H1 (cell line): ENCODE measurements around the gene PSMC2. TPM values are rescaled to one million over a fixed set of nuclear protein-coding genes. Genes with fewer than 3 reads are reported as not detected.

Experiments used
- CTCF ChIA-PET: fragments of 300-600 bp; sonication (Branson Sonifier 250); formaldehyde crosslinking; loops from one replicate; lab custom pipeline; 2021; ENCODE audit not compliant: partially characterized antibody; lab: Charles Lee
- POLR2A ChIA-PET: fragments of 300-600 bp; sonication (Branson Sonifier 250); formaldehyde crosslinking; loops from one replicate; lab custom pipeline; 2021; ENCODE audit warnings: inconsistent platforms; ENCODE audit not compliant: partially characterized antibody; lab: Charles Lee
- DNase-seq, 2 experiments: peaks; one replicate each; pipeline versions ENCODE4 v3.0.0 to v3.0.0-alpha.2; 2010 to 2022; ENCODE audit warnings: low spot score in 2 of 2, low read depth in 1 of 2, mixed read lengths in 1 of 2
- FAIRE-seq: peaks from 2 replicates; lab custom pipeline; 2011; peaks lifted over from hg19 to GRCh38; lab: Jason Lieb, UNC
- H2AFZ ChIP-seq: 2 replicates; pipeline ENCODE4 v1.8.1; 2012; ENCODE audit warnings: low read length, inconsistent platforms
- H2AK5ac ChIP-seq: 2 replicates; pipeline ENCODE4 v1.6.1; 2013; ENCODE audit warnings: low read depth, low read length
- H2BK120ac ChIP-seq: replicated peaks from 2 replicates; pipeline ENCODE3; 2013; ENCODE audit warnings: low read depth, low read length, inconsistent platforms
- H2BK12ac ChIP-seq: 2 replicates; pipeline ENCODE4 v1.6.1; 2013; ENCODE audit warnings: low read depth, low read length
- H2BK15ac ChIP-seq: 2 replicates; pipeline ENCODE4 v1.6.1; 2013; ENCODE audit warnings: low read length
- H2BK20ac ChIP-seq: 2 replicates; pipeline ENCODE4 v1.6.1; 2013; ENCODE audit warnings: low read length
- H2BK5ac ChIP-seq: 2 replicates; pipeline ENCODE4 v1.6.1; 2013; ENCODE audit warnings: low read depth, low read length
- H3K14ac ChIP-seq: 2 replicates; pipeline ENCODE4 v1.6.1; 2013; ENCODE audit warnings: inconsistent platforms; ENCODE audit not compliant: insufficient read length
- H3K18ac ChIP-seq: 2 replicates; pipeline ENCODE4 v1.6.1; 2013; ENCODE audit warnings: low read length; ENCODE audit errors: extremely low read depth
- H3K23ac ChIP-seq: 2 replicates; pipeline ENCODE4 v1.6.1; 2013; ENCODE audit warnings: inconsistent platforms; ENCODE audit not compliant: insufficient read length
- H3K23me2 ChIP-seq: 2 replicates; pipeline ENCODE4 v1.6.1; 2013; ENCODE audit warnings: low read depth, low read length
- H3K27ac ChIP-seq: 2 replicates; pipeline ENCODE4 v1.6.1; 2011; ENCODE audit warnings: low read depth, low read length, inconsistent platforms
- H3K27me3 ChIP-seq, 4 experiments: replicated peaks in 1 of 4; 1 replicate in 1 of 4; 2 replicates in 3 of 4; pipeline versions ENCODE4 v1.6.1 to v1.8.1; 2011 to 2013; ENCODE audit warnings: low read length in 3 of 4, mild to moderate bottlenecking in 3 of 4, inconsistent platforms in 2 of 4, mixed read lengths in 2 of 4, moderate library complexity in 1 of 4; ENCODE audit not compliant: control insufficient read depth in 3 of 4, insufficient read depth in 3 of 4; ENCODE audit errors: extremely low read depth in 1 of 4
- H3K36me3 ChIP-seq, 4 experiments: 2 replicates each; pipeline versions ENCODE4 v1.6.1 to v1.8.1; 2011 to 2013; ENCODE audit warnings: mild to moderate bottlenecking in 4 of 4, low read length in 3 of 4, moderate library complexity in 2 of 4, control low read depth in 1 of 4, inconsistent platforms in 1 of 4; ENCODE audit not compliant: insufficient read depth in 4 of 4, control insufficient read depth in 2 of 4
- H3K4ac ChIP-seq: replicated peaks from 2 replicates; pipeline ENCODE3; 2013; ENCODE audit warnings: low read length, low read depth, mixed read lengths, inconsistent platforms; ENCODE audit not compliant: insufficient read length
- H3K4me1 ChIP-seq, 4 experiments: replicated peaks in 1 of 4; 1 replicate in 1 of 4; 2 replicates in 3 of 4; pipeline versions ENCODE4 v1.6.1 to v1.8.1; 2011 to 2013; ENCODE audit warnings: low read length in 3 of 4, inconsistent platforms in 2 of 4, mixed read lengths in 1 of 4; ENCODE audit not compliant: insufficient read depth in 4 of 4, control insufficient read depth in 3 of 4
- H3K4me2 ChIP-seq, 2 experiments: 2 replicates each; pipeline versions ENCODE4 v1.6.1 to v1.8.1; 2011 to 2013; ENCODE audit warnings: low read depth in 2 of 2, low read length in 2 of 2, control low read depth in 1 of 2, inconsistent platforms in 1 of 2, mild to moderate bottlenecking in 1 of 2; ENCODE audit not compliant: insufficient read depth in 1 of 2
- H3K4me3 ChIP-seq, 4 experiments: fragments of 200-600, 300-600 bp in 1 of 4; sonication (generic), shearing (Covaris generic), sonication (Bioruptor Twin) in 1 of 4; 2 replicates each; pipeline versions ENCODE4 v1.5.1 to v1.8.1; 2011 to 2016; ENCODE audit warnings: low read length in 4 of 4, low read depth in 3 of 4, control low read depth in 2 of 4, inconsistent platforms in 2 of 4, mild to moderate bottlenecking in 2 of 4, mixed read lengths in 1 of 4, moderate library complexity in 1 of 4; ENCODE audit not compliant: insufficient read depth in 2 of 4; ENCODE audit errors: extremely low read depth in 1 of 4
- H3K56ac ChIP-seq: replicated peaks from 2 replicates; pipeline ENCODE3; 2013; ENCODE audit warnings: low read depth, mild to moderate bottlenecking, mixed read lengths, low read length, inconsistent platforms; ENCODE audit not compliant: insufficient read length
- H3K79me1 ChIP-seq: 2 replicates; pipeline ENCODE4 v1.6.1; 2013; ENCODE audit warnings: low read depth, low read length, control low read depth
- H3K79me2 ChIP-seq, 2 experiments: 2 replicates each; pipeline versions ENCODE4 v1.6.1 to v1.8.1; 2012 to 2013; ENCODE audit warnings: low read length in 2 of 2, mild to moderate bottlenecking in 2 of 2, inconsistent platforms in 1 of 2; ENCODE audit not compliant: insufficient read depth in 2 of 2, control insufficient read depth in 1 of 2
- H3K9ac ChIP-seq, 4 experiments: replicated peaks in 1 of 4; 1 replicate in 1 of 4; 2 replicates in 3 of 4; pipeline versions ENCODE4 v1.6.1 to v1.8.1; 2011 to 2013; ENCODE audit warnings: low read depth in 3 of 4, low read length in 3 of 4, control low read depth in 2 of 4, mild to moderate bottlenecking in 2 of 4, moderate library complexity in 2 of 4, inconsistent platforms in 1 of 4; ENCODE audit errors: extremely low read depth in 1 of 4
- H3K9me3 ChIP-seq, 2 experiments: 2 replicates each; pipeline versions ENCODE4 v1.6.1 to v1.8.1; 2012 to 2013; ENCODE audit warnings: mild to moderate bottlenecking in 2 of 2, moderate library complexity in 2 of 2, control low read depth in 1 of 2, inconsistent platforms in 1 of 2, low read depth in 1 of 2, low read length in 1 of 2, mixed read lengths in 1 of 2; ENCODE audit not compliant: insufficient read depth in 2 of 2
- H4K20me1 ChIP-seq, 2 experiments: replicated peaks in 1 of 2; 2 replicates each; pipeline versions ENCODE3 to v1.8.1; 2011 to 2013; ENCODE audit warnings: inconsistent platforms in 2 of 2, low read length in 2 of 2, mild to moderate bottlenecking in 1 of 2; ENCODE audit not compliant: insufficient read depth in 2 of 2, control insufficient read depth in 1 of 2
- H4K5ac ChIP-seq: 2 replicates; pipeline ENCODE4 v1.6.1; 2013; ENCODE audit warnings: low read length, low read depth, mixed read lengths, inconsistent platforms; ENCODE audit not compliant: insufficient read length
- H4K8ac ChIP-seq: 2 replicates; pipeline ENCODE4 v1.8.0; 2013; ENCODE audit warnings: mild to moderate bottlenecking, moderate library complexity, low read length, inconsistent platforms; ENCODE audit not compliant: insufficient read depth; ENCODE audit errors: extremely low read depth
- H4K91ac ChIP-seq: replicated peaks from 2 replicates; pipeline ENCODE3; 2013; ENCODE audit warnings: low read length, mixed read lengths, inconsistent platforms; ENCODE audit not compliant: insufficient read length
- EGR1 ChIP-seq: IDR thresholded peaks from 2 replicates; pipeline ENCODE4 v1.6.1; 2011; ENCODE audit warnings: low read depth, low read length, borderline replicate concordance
- RBBP5 ChIP-seq: IDR thresholded peaks from 2 replicates; pipeline ENCODE4 v1.7.1; 2012; ENCODE audit warnings: low read depth, mild to moderate bottlenecking, inconsistent platforms, low read length, moderate library complexity, borderline replicate concordance
- WGBS, 2 experiments: shearing (Covaris generic) in 1 of 2; methylation state at CpG; one replicate each; pipeline versions ENCODE4 v1.1.6 to v1.1.7; 2013 to 2015; ENCODE audit warnings: low lambda C conversion rate in 2 of 2, mixed read lengths in 2 of 2, inconsistent platforms in 1 of 2, low coverage in 1 of 2, missing lambda C conversion rate in 1 of 2; ENCODE audit not compliant: insufficient replicate concordance in 2 of 2, insufficient coverage in 1 of 2, insufficient read length in 1 of 2; ENCODE audit errors: extremely low coverage in 1 of 2, missing lambda C conversion rate in 1 of 2; 5-methylcytosine and 5-hydroxymethylcytosine counted together
- polyA plus RNA-seq, 7 experiments: library from polyadenylated mRNA; depleted of rRNA in 3 of 7; stranded (reverse) in 5 of 7; unstranded in 2 of 7; fragments of >200 nt in 5 of 7; fragments of 200-250 nt in 2 of 7; gene quantifications; 1 replicate in 5 of 7; 2 replicates in 1 of 7; 4 replicates in 1 of 7; pipeline versions ENCODE4 v1.2.1 to v1.2.3, GENCODE V29; 2011 to 2013; ENCODE audit warnings: missing spikeins in 2 of 7, mixed read lengths in 2 of 7
- total RNA-seq: library from RNA; stranded (reverse); fragmentation: NEBNext Ultra II Directional; extraction: Animal tissue kit (Norgen Biotek cat#: 25700); gene quantifications from 2 replicates; pipeline ENCODE4 v1.2.1, GENCODE V29; 2021

Gene PSMC2
- total and polyA plus RNA-seq, 2 of the 8 experiments (the other 6 are each of a cell fraction or from before 2014, with no cell fraction given) = 80.9 to 141 TPM

DNA sequence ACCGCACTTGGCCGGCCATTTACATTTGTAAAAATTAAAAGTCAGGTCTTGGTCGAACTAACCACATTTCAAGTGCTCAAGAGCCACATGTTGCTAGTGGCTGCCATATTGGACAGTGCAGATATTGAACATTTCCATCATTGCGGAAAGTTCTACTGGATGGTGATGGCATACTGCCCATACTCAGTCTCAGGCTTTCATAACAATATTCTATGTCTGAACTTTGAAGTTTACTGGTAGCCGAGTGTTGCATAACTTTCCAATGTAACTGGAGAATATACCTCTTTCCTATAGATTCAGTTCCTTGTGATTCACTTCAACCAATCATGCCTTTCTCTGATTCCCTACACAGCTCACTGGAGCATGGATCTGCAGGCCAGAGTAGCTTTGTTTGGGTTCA lies 43.7 kb downstream of the PSMC2 start:
- H3K4ac ChIP-seq = no peak overlapping the region
- H2BK5ac ChIP-seq = no peak overlapping the region
- H3K14ac ChIP-seq = no peak overlapping the region
- H3K4me1 ChIP-seq = no peaks in the 10 kb centered on the region
- no peaks in the 10 kb centered on the region for H3K27me3 ChIP-seq
- no peak overlapping the region for H3K18ac ChIP-seq
- H3K23me2 ChIP-seq = no peaks in the 10 kb centered on the region
- H2BK15ac ChIP-seq = no peak overlapping the region
- no peak overlapping the region for H4K8ac ChIP-seq
- H4K20me1 ChIP-seq = no peaks in the 10 kb centered on the region
- no peak overlapping the region for H2BK120ac ChIP-seq
- TF ChIP-seq EGR1 (no peak), RBBP5 (no peak)
- ChIA-PET CTCF (interaction anchor here (1.3 to 1.7 kb wide), 3 partner anchors 12 to 19 kb away, joined by 3 to 5 read pairs (median 5); no protein-coding TSS in a partner anchor), POLR2A (no interaction called here)
- H4K5ac ChIP-seq = no peak overlapping the region
- H3K56ac ChIP-seq = no peak overlapping the region
- H3K9me3 ChIP-seq = no peaks in the 10 kb centered on the region
- H3K36me3 ChIP-seq = no peaks in the 10 kb centered on the region
- no peak overlapping the region for H3K4me3 ChIP-seq
- H3K4me2 ChIP-seq = no peak overlapping the region
- no peak overlapping the region for H2BK12ac ChIP-seq
- no peak overlapping the region for H2AFZ ChIP-seq
- no peak for DNase-seq
- H3K79me1 ChIP-seq = no peaks in the 10 kb centered on the region
- no peak overlapping the region for H2BK20ac ChIP-seq
- no peak overlapping the region for H3K27ac ChIP-seq
- no peak for FAIRE-seq
- H3K79me2 ChIP-seq = no peaks in the 10 kb centered on the region
- no peak overlapping the region for H4K91ac ChIP-seq
- H3K23ac ChIP-seq = no peak overlapping the region
- no peak overlapping the region for H2AK5ac ChIP-seq
- WGBS, 2 experiments = 86% methylated on average over 5 of the region's 5 CpGs; no CpG with 5 or more reads in 1 of the 2 experiments
- H3K9ac ChIP-seq = no peak overlapping the region
